Left ventricle myocardium superior (tissue), 1 donor: ENCODE data around the gene PRDX1. TPM values are rescaled to one million over a fixed set of nuclear protein-coding genes. Genes with fewer than 3 reads are reported as not detected.
"Not testable (repeated sequence)": the region's sequence is repeated elsewhere in the genome, so short reads cannot be mapped to it uniquely, and the experiment has no call there.

Experiments used
- ATAC-seq: fragments of 200-7000 bp; cut with Tn5 transposase; one replicate; pipeline ENCODE4 v1.9.1; 2020; ENCODE audit warnings: mild to moderate bottlenecking, moderate library complexity
- DNase-seq: peaks from one replicate; pipeline ENCODE4 v3.0.0-alpha.2; 2020
- intact Hi-C: fragments of 100-400 bp; cut with micrococcal nuclease; formaldehyde crosslinking; loops from one replicate; pipeline ENCODE4 v1.11.0; 2022
- total RNA-seq: library from RNA; stranded (reverse); fragmentation: NEBNext Ultra II Directional; extraction: Animal tissue kit (Norgen Biotek cat#: 25700); gene quantifications from one replicate; pipeline ENCODE4 v1.2.1, GENCODE V29; 2021
- donor health status: DM: no; HTN: yes; CAD: no; lungs with severe emphysema.

PRDX1 gene
- total RNA-seq, 1 donor from 2014 or later = 311 TPM

DNA sequence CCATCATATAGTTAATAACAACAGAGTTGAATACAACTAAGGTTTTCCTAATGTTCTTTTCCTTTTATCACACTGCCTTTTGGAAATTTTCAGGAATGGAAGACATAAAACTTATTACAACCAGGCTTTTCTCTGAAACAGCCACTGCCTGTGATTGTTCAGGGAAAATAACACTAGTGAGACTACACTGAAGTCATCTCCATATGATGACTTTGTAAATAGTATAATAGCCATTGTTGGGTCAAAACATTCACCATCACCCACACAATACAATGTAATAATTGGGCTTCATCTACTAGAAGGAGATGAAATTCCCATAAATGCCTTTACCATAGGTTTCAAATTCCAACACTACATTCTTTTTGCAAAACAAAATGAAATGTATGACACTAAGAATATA is 35.7 kb downstream of the PRDX1 start:
- no peak for ATAC-seq
- DNase-seq = no peak
- intact Hi-C loops = no loop called here

DNA sequence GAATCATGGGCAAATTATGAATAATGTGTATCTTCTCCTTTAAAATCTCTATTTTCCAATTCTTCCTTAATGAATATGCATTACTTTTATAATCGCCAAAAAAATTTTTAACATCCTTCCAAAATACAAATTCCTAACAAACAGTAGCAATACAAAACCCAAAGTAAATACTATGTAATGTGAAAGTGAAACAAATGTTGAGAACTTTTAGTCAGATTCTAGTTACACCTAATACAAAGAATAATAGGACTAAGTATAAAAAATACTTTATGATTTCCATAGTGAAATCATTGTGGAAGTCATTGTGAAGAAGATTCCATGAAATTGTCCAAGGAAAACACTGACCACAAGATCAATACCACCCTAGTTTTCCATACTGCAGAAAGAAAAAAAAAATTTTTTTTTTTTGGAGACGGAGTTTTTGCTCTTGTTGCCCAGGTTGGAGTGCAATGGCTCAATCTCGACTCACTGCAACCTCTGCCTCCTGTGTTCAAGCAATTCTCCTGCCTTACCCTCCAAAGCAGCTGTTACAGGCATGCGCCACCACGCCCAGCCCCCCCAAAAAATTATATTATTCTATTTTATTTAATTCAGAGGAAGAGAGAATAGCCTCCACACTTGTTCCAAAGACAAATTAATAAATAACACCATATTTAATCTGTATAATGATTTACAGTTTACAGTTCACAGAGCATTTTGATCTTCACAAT is 42.5 kb downstream of the PRDX1 start:
- DNase-seq = no peak

DNA sequence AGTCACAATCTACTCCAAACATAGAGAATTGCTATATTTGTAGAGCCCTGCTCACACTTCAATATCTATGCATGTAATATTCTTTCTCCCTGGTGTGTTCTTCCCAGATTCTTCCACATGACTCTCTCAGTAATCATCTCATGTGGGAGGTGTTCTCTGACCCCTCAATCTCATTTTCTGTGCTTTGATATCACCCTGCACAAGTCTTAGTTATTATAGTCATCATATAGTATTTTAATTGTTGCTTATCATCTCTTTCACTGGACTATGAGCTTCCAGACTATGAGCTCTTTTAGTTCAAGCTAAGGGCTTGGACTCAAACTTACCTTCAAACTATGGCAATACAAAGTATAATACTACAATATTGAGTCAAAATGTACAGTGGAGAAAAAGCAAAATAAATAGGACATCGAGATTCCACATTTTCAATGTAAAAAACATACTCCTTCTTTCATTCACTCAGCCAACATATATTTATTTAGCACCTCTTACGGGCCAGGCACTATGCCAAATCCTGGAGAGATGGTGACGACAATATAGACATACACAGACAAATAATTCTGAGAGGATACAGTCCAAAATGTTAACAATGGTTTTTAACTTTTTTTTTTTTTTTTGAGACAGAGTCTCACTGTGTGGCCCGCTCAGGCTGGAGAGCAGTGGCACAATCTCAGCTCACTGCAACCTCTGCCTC is 43.4 kb downstream of the PRDX1 start:
- intact Hi-C loops = no loop called here
- DNase-seq (no peak), ATAC-seq (no peak)

More for the DNA sequence above, 42.5 kb downstream of the PRDX1 start:
- no peak for ATAC-seq
- intact Hi-C loops = no loop called here

DNA sequence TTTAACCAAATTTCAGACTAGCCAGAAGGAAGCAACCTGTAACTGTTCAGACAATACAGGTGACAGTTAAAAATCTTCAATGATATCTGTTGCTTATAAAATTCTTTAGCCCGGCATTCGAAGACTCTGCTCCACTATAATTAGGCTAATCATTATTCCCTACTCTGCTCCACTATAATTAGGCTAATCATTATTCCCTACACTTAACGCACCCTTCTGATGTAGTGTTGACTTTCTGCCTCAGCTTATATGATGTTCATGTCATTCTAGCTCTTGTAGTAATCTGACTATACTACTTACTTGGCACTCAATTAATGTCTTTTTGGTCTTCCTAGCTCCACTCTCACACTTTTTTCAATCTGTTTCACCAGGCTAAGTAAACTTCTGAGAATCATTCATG is 44.0 kb downstream of the PRDX1 start:
- intact Hi-C loops = no loop called here
- no peak for DNase-seq
- ATAC-seq = no peak

DNA sequence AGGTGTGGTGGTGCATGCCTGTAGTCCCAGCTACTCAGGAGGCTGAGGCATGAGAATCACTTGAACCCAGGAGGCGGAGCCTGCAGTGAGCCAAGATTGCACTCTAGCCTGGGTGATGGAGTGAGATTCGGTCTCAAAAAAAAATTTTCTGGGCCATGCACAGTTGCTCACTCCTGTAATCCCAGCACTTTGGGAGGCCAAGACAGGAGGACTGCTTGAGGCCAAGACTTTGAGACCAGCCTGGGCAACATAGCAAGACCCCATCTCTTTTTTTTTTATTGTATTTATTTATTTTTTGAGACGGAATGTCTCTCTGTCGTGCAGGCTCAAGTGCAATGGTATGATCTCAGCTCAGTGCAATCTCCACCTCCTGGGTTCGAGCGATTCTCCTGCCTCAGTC is 47.5 kb downstream of the PRDX1 start:
- intact Hi-C loops, ATAC-seq: not testable (repeated sequence)

DNA sequence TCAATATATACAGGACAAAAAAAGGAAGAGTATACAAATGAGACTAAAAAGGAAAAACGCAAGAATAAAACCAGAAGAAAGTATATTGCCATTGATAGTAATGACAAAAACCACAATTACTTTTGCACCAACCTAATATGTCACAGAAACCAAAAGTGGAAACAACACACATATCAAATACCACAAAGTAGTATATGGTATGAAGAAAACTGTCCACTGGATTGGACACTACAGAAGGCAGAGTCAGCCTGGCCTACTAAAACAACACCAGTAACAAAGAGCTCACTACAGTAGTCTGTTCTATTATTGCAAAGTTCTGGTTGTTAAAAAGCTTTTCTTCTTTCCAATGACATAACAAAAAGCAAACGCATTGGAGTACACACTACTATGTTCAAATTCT is 48.4 kb downstream of the PRDX1 start:
- intact Hi-C loops = no loop called here
- DNase-seq (no peak), ATAC-seq (no peak)

More for the DNA sequence above, 47.5 kb downstream of the PRDX1 start:
- DNase-seq = not testable (repeated sequence)

DNA sequence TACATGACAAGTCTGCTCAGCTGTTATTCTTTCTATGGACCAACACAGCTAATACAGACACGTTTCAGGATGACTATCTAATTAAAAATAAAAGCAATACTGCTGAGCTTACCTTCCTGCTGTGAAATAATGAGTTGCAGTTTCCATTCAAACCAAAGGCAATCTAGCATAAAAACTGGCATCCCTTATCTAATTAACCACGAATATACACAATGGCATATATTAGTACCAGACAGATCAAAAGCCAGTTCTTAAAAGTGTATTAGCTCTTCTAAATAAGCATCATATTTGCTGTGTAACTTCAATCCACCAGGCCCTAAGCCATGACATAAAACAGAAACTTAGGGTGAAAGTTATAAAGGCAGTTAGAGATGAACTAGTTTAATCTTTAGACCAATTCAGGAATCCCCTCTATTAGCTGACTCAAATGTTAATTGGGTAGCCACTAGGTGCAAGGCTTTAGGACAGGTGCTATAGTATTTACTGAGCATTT is 51.3 kb downstream of the PRDX1 start:
- no peak for ATAC-seq
- intact Hi-C loops = no loop called here
- no peak for DNase-seq

DNA sequence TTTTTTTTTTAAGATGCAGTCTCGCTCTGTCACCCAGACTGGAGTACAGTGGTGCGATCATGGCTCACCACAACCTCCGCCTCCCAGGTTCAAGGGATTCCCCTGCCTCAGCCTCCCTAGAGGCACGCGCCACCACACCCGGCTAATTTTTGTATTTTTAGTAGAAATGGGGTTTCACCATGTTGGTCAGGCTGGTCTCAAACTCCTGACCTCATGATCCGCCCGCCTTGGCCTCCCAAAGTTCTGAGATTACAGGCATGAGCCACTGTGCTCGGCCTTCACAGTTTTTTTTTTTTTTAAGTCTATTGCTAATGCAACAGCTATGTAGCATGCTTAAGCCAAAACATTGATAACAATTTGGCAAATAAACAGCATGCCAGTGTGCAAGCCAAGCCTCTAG is 54.3 kb downstream of the PRDX1 start:
- intact Hi-C loops, ATAC-seq, DNase-seq: not testable (repeated sequence)

DNA sequence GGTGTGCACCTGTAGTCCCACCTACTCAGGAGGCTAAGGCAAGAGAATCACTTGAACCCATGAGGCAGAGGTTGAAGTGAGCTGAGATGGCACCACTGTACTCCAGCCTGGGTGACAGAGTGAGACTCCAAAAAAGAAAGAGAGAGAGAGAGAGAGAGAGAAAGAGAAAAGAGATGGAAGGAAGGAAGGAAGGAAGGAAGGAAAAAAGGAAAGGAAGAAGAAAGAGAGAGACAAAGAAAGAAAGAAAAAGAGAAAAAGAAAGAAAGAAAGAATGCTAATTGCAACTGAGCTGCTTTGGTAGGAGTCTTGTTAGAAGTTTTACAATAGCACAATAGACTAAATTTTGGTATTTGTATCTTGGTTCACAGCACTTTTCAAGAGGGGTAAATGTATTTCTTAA is 56.4 kb downstream of the PRDX1 start:
- no peak for ATAC-seq

More for the DNA sequence above, 56.4 kb downstream of the PRDX1 start:
- no peak for DNase-seq
- intact Hi-C loops = no loop called here

Other genes with a start within 250 kb of the PRDX1 start
- not detected for gene HPDL, start 195.0 kb downstream of the PRDX1 start, total RNA-seq
- 3.5 TPM for gene TOE1, start 181.7 kb downstream of the PRDX1 start, total RNA-seq
- gene MUTYH, start 181.4 kb downstream of the PRDX1 start, total RNA-seq = 7.7 TPM
- gene TESK2, start 30.7 kb downstream of the PRDX1 start, total RNA-seq = 1.9 TPM
- 0.30 TPM for gene CCDC163, start 21.8 kb downstream of the PRDX1 start, total RNA-seq
- gene MMACHC, start 21.6 kb downstream of the PRDX1 start, total RNA-seq = 24.7 TPM
- gene AKR1A1, start 28.9 kb upstream of the PRDX1 start, total RNA-seq = 43.2 TPM
- 29.5 TPM for gene NASP, start 62.2 kb upstream of the PRDX1 start, total RNA-seq
- gene CCDC17, start 102.2 kb upstream of the PRDX1 start, total RNA-seq = 0.64 TPM
- gene GPBP1L1, start 164.6 kb upstream of the PRDX1 start, total RNA-seq = 78.9 TPM
- 21.7 TPM for gene TMEM69, start 166.3 kb upstream of the PRDX1 start, total RNA-seq
- 12.2 TPM for gene IPP, start 228.8 kb upstream of the PRDX1 start, total RNA-seq